ENCODE data around the gene FHDC1.

- TF ChIP-seq CTCF (IDR thresholded peaks at IDR 0.05; ENCODE audit: insufficient read depth, low read depth, low read length) (no peak), EZH2 (IDR thresholded peaks at IDR 0.05; ENCODE audit: insufficient read depth, low read length) (no peak)
Measured at GRCh38 chr4:153004081-153004850, 68.1 kb downstream of the FHDC1 start.

Data from astrocyte (in vitro differentiated cells and primary cell).